Measurements from ENCODE around the gene KLHDC8B. TPM values are rescaled to one million over a fixed set of nuclear protein-coding genes. Genes with fewer than 3 reads are reported as not detected.

The KLHDC8B gene
- total and polyA plus RNA-seq, 9 of the 15 experiments (the other 6 are each of a cell fraction or from before 2014, with no cell fraction given), result 6.9 to 34.8 (median 25.2) TPM

- TF ChIP-seq NR2F6 (CRISPR knock-in tag; IDR thresholded peaks at IDR 0.05), result peak; percentile 98
- no peak for TF ChIP-seq RBM25 (IDR thresholded peaks at IDR 0.05; ENCODE audit: low read depth, low read length, severe bottlenecking)
- peak; percentile 95 for TF ChIP-seq NR2C1 (IDR thresholded peaks at IDR 0.05)
- peak; percentile 96 for TF ChIP-seq NR2C1 (tag; IDR thresholded peaks at IDR 0.05)
- TF ChIP-seq ATF1 (CRISPR knock-in tag; IDR thresholded peaks at IDR 0.05), result no peak
- no peak for TF ChIP-seq ATF1 (tag; IDR thresholded peaks at IDR 0.05)
- TF ChIP-seq FOXP4 (CRISPR knock-in tag; IDR thresholded peaks at IDR 0.05; ENCODE audit: borderline replicate concordance), result no peak
- no peak for TF ChIP-seq TGIF2 (CRISPR knock-in tag; IDR thresholded peaks at IDR 0.05)
- peak; percentile 95 for TF ChIP-seq NR2C2 (CRISPR knock-in tag; IDR thresholded peaks at IDR 0.05)
- TF ChIP-seq NR2C2 (tag; IDR thresholded peaks at IDR 0.05), result peak; percentile 96
- TF ChIP-seq ZNF212 (CRISPR knock-in tag; IDR thresholded peaks at IDR 0.05), result no peak
- no peak for TF ChIP-seq ZNF592 (IDR thresholded peaks at IDR 0.05)
- no peak for TF ChIP-seq ZKSCAN8 (CRISPR knock-in tag; IDR thresholded peaks at IDR 0.05)
- no peak for TF ChIP-seq ZNF121 (CRISPR knock-in tag; conservative IDR thresholded peaks at IDR 0.05)
- TF ChIP-seq SMAD1 (IDR thresholded peaks at IDR 0.05; ENCODE audit: low read depth, low read length, partially characterized antibody), result no peak
- TF ChIP-seq E2F1 (CRISPR knock-in tag; IDR thresholded peaks at IDR 0.05), result no peak
- TF ChIP-seq CTCFL (IDR thresholded peaks at IDR 0.05; ENCODE audit: borderline replicate concordance, insufficient read depth, low read depth, low read length, poor library complexity, severe bottlenecking), result peak; percentile 49
- TF ChIP-seq CCNT2 (IDR thresholded peaks at IDR 0.05; ENCODE audit: borderline replicate concordance, extremely low read depth, insufficient read length, low read depth, low read length), result no peak
Measured at GRCh38 chr3:49158103-49158709, 13.2 kb upstream of the KLHDC8B start (continued).

Measured in K562 (cell line).